Smooth muscle cell (in vitro differentiated cells): ENCODE results near the gene GALM. TPM values are rescaled to one million over a fixed set of nuclear protein-coding genes. Genes with fewer than 3 reads are reported as not detected.

Source experiments
- DNase-seq: peaks from one replicate; lab custom pipeline; 2025; ENCODE audit not compliant: unreplicated experiment; lab: John Stamatoyannopoulos, UW
- H2AFZ ChIP-seq: fragments of 200-600 bp; sonication (generic); 2 replicates; pipeline ENCODE4 v1.6.0; 2016; ENCODE audit warnings: antibody characterized with exemption, low read depth, mild to moderate bottlenecking
- H3F3A ChIP-seq: fragments of 200-600 bp; sonication (generic); 2 replicates; pipeline ENCODE4 v1.6.0; 2017; ENCODE audit warnings: antibody characterized with exemption, low read depth
- H3K27ac ChIP-seq: fragments of 200-600 bp; sonication (generic); 2 replicates; pipeline ENCODE4 v1.5.1; 2016; ENCODE audit warnings: low read depth, mild to moderate bottlenecking
- H3K27me3 ChIP-seq: fragments of 200-600 bp; sonication (generic); 2 replicates; pipeline ENCODE4 v1.6.1; 2016; ENCODE audit warnings: low read depth, mild to moderate bottlenecking
- H3K36me3 ChIP-seq: fragments of 200-600 bp; sonication (generic); 2 replicates; pipeline ENCODE4 v1.5.1; 2016; ENCODE audit warnings: low read depth
- H3K4me1 ChIP-seq: fragments of 200-600 bp; sonication (generic); 2 replicates; pipeline ENCODE4 v1.5.1; 2016; ENCODE audit warnings: low read depth
- H3K4me2 ChIP-seq: fragments of 200-600 bp; sonication (generic); 2 replicates; pipeline ENCODE4 v1.6.0; 2016; ENCODE audit warnings: mild to moderate bottlenecking
- H3K4me3 ChIP-seq: fragments of 200-600 bp; sonication (generic); 2 replicates; pipeline ENCODE4 v1.5.1; 2016; ENCODE audit warnings: mild to moderate bottlenecking
- H3K79me2 ChIP-seq: fragments of 200-600 bp; sonication (generic); 2 replicates; pipeline ENCODE4 v1.6.0; 2016; ENCODE audit warnings: low read depth, mild to moderate bottlenecking
- H3K9ac ChIP-seq: fragments of 200-600 bp; sonication (generic); 2 replicates; pipeline ENCODE4 v1.6.0; 2016; ENCODE audit warnings: low read depth
- H3K9me3 ChIP-seq: fragments of 200-600 bp; sonication (generic); replicated peaks from 2 replicates; pipeline ENCODE4 v1.5.1; 2016; ENCODE audit warnings: low read depth
- H4K20me1 ChIP-seq: fragments of 200-600 bp; sonication (generic); 2 replicates; pipeline ENCODE4 v1.6.0; 2016; ENCODE audit warnings: low read depth
- CTCF ChIP-seq: fragments of 200-600 bp; sonication (generic); IDR thresholded peaks from 2 replicates; pipeline ENCODE4 v1.5.1; 2017; ENCODE audit warnings: borderline replicate concordance, mild to moderate bottlenecking, antibody characterized with exemption; ENCODE audit not compliant: insufficient read depth, poor library complexity, severe bottlenecking
- WGBS: methylation state at CpG from one replicate; pipeline ENCODE4 v1.1.7; 2016; ENCODE audit warnings: low lambda C conversion rate; 5-methylcytosine and 5-hydroxymethylcytosine counted together
- polyA plus RNA-seq: library from polyadenylated mRNA; unstranded; fragments of >200 nt; fragmentation: Nextera tagmentation; extraction: Ambion mirVana; gene quantifications from 2 replicates; pipeline ENCODE4 v1.2.1, GENCODE V29; 2016
- total RNA-seq: library from RNA; depleted of rRNA; stranded (reverse); fragments of >200 nt; gene quantifications from 2 replicates; pipeline ENCODE4 v1.2.3, GENCODE V29; 2014

GALM gene
- total and polyA plus RNA-seq, 2 experiments from 2014 or later = 13.1 to 18.9 TPM

GRCh38 chr2:38632980-38633379, 32.9 kb upstream of the GALM start:
- H4K20me1 ChIP-seq = no peaks in the 10 kb centered on the region
- no peaks in the 10 kb centered on the region for H3K9me3 ChIP-seq
- H3K9ac ChIP-seq = no peak overlapping the region
- H3K4me3 ChIP-seq = no peak overlapping the region
- H3K4me1 ChIP-seq = no peaks in the 10 kb centered on the region
- H3K27ac ChIP-seq = no peak overlapping the region
- H3K27me3 ChIP-seq = no peaks in the 10 kb centered on the region
- H3F3A ChIP-seq = no peaks in the 10 kb centered on the region
- H3K36me3 ChIP-seq = no peaks in the 10 kb centered on the region
- no peaks in the 10 kb centered on the region for H3K79me2 ChIP-seq
- TF ChIP-seq CTCF = no peak
- H2AFZ ChIP-seq = no peak overlapping the region
- no peak for DNase-seq
- no peak overlapping the region for H3K4me2 ChIP-seq

GRCh38 chr2:38633895-38634294, 32.0 kb upstream of the GALM start:
- Histone ChIP-seq H3F3A (no peaks in the 10 kb centered on the region), H3K9ac (no peak overlapping the region), H4K20me1 (no peaks in the 10 kb centered on the region), H3K4me3 (no peak overlapping the region), H3K79me2 (no peaks in the 10 kb centered on the region), H3K27me3 (no peaks in the 10 kb centered on the region), H3K27ac (no peak overlapping the region), H3K9me3 (no peaks in the 10 kb centered on the region), H2AFZ (no peak overlapping the region), H3K4me1 (no peaks in the 10 kb centered on the region), H3K36me3 (no peaks in the 10 kb centered on the region), H3K4me2 (no peak overlapping the region)
- WGBS = 58% methylated on average over 2 of the region's 2 CpGs
- no peak for TF ChIP-seq CTCF
- DNase-seq = no peak

GRCh38 chr2:38634684-38635083, 31.2 kb upstream of the GALM start:
- Histone ChIP-seq H3K4me1 (no peaks in the 10 kb centered on the region), H3K9me3 (no peaks in the 10 kb centered on the region), H3K27ac (no peak overlapping the region), H3F3A (no peaks in the 10 kb centered on the region), H3K4me3 (no peak overlapping the region), H3K79me2 (no peaks in the 10 kb centered on the region), H2AFZ (no peak overlapping the region), H3K4me2 (no peak overlapping the region), H4K20me1 (no peaks in the 10 kb centered on the region), H3K36me3 (no peaks in the 10 kb centered on the region), H3K9ac (no peak overlapping the region), H3K27me3 (no peaks in the 10 kb centered on the region)
- WGBS = 82% methylated on average over 3 of the region's 3 CpGs
- no peak for TF ChIP-seq CTCF
- no peak for DNase-seq

GRCh38 chr2:38635139-38635538, 30.8 kb upstream of the GALM start:
- Histone ChIP-seq H4K20me1 (no peaks in the 10 kb centered on the region), H3K4me3 (no peak overlapping the region), H3K9me3 (no peaks in the 10 kb centered on the region), H3K4me1 (no peaks in the 10 kb centered on the region), H2AFZ (no peak overlapping the region), H3F3A (no peaks in the 10 kb centered on the region), H3K36me3 (no peaks in the 10 kb centered on the region), H3K4me2 (no peak overlapping the region), H3K27me3 (no peaks in the 10 kb centered on the region), H3K79me2 (no peaks in the 10 kb centered on the region), H3K9ac (no peak overlapping the region), H3K27ac (no peak overlapping the region)
- no peak for DNase-seq
- WGBS = 86% methylated on average over 4 of the region's 4 CpGs
- no peak for TF ChIP-seq CTCF
